Transverse colon (tissue), 4 donors: ENCODE data around the gene VWC2.

Source experiments
- POLR2A ChIP-seq: fragments of 450-650 bp; IDR thresholded peaks from one replicate; pipeline ENCODE4 v1.6.1; 2016; ENCODE audit warnings: antibody characterized with exemption, mild to moderate bottlenecking, moderate library complexity
- POLR2AphosphoS5 ChIP-seq, 3 donors: sonication (generic); formaldehyde crosslinking; IDR thresholded peaks; one replicate each; pipeline ENCODE4 v1.6.1; 2016; ENCODE audit warnings: antibody characterized with exemption in 3 of 3
- TF ChIP-seq, protein P1 (sequence below), 5 experiments: fragments of 200-600 bp in 3 of 5; fragments of 450-650 bp in 2 of 5; sonication (generic) in 3 of 5; IDR thresholded peaks; 1 replicate in 2 of 5; 2 replicates in 3 of 5; pipeline ENCODE4 v1.5.1; 2016 to 2017; ENCODE audit warnings: antibody characterized with exemption in 5 of 5, inconsistent platforms in 3 of 5, mild to moderate bottlenecking in 2 of 5, moderate library complexity in 1 of 5

DNA sequence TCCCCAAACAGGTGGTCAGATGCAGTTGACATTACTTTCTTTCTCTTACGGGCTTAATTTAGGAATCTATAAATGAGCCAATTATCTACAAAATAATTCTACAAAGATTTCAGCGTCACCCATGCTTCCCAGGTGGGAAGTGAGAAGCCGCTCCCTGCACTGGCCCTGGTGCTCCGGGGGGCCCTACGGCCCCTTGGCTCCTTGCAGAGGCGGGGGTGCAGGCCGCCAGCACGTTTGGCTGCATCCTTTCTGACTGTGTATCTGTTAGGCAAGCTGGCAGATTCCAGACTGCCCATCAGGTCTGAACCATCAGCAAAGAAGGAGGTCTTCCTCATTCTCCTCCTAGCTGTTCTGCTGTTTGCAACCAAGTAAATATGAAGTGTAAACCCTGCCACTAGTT, 16.3 kb downstream of the VWC2 start:
- TF ChIP-seq, protein P1, sequence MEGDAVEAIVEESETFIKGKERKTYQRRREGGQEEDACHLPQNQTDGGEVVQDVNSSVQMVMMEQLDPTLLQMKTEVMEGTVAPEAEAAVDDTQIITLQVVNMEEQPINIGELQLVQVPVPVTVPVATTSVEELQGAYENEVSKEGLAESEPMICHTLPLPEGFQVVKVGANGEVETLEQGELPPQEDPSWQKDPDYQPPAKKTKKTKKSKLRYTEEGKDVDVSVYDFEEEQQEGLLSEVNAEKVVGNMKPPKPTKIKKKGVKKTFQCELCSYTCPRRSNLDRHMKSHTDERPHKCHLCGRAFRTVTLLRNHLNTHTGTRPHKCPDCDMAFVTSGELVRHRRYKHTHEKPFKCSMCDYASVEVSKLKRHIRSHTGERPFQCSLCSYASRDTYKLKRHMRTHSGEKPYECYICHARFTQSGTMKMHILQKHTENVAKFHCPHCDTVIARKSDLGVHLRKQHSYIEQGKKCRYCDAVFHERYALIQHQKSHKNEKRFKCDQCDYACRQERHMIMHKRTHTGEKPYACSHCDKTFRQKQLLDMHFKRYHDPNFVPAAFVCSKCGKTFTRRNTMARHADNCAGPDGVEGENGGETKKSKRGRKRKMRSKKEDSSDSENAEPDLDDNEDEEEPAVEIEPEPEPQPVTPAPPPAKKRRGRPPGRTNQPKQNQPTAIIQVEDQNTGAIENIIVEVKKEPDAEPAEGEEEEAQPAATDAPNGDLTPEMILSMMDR (IDR thresholded peaks at IDR 0.05), result no peak
- TF ChIP-seq POLR2A (no peak), POLR2AphosphoS5 (IDR thresholded peaks at IDR 0.05) (no peak)
